ENCODE results near the gene PCA3. TPM values are rescaled to one million over a fixed set of nuclear protein-coding genes. Genes with fewer than 3 reads are reported as not detected.

Gene PCA3
- total and polyA plus RNA-seq, 4 donors = 0.05 to 0.09 (median 0.08) TPM; not detected in 1

DNA sequence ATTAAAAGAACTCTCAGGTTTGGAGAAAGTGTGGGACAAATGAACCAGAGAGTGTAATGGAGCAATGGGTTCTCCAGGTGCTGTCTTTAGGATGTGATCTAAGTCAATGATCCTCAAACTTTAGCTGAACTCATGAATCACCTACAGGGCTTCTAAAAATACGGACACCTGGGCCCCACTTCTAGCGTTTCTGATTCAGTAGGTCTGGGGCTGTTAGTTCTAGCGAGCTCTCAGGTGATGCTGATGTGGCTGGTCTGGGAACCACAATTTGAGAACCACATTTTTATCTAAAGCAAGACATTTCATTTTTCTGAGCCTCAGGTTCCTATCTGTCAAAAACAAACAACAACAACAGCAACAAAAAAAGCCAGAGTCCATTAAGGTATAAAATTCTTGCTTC, 35.1 kb upstream of the PCA3 start:
- TF ChIP-seq, protein P1, sequence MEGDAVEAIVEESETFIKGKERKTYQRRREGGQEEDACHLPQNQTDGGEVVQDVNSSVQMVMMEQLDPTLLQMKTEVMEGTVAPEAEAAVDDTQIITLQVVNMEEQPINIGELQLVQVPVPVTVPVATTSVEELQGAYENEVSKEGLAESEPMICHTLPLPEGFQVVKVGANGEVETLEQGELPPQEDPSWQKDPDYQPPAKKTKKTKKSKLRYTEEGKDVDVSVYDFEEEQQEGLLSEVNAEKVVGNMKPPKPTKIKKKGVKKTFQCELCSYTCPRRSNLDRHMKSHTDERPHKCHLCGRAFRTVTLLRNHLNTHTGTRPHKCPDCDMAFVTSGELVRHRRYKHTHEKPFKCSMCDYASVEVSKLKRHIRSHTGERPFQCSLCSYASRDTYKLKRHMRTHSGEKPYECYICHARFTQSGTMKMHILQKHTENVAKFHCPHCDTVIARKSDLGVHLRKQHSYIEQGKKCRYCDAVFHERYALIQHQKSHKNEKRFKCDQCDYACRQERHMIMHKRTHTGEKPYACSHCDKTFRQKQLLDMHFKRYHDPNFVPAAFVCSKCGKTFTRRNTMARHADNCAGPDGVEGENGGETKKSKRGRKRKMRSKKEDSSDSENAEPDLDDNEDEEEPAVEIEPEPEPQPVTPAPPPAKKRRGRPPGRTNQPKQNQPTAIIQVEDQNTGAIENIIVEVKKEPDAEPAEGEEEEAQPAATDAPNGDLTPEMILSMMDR (IDR thresholded peaks at IDR 0.05; ENCODE audit: control extremely low read depth, extremely low read depth) = no peak
- ATAC-seq (ENCODE audit: insufficient read depth, low FRiP score) (no peak), DNase-seq (no peak)
- no peak overlapping the region for H3K4me3 ChIP-seq
- H3K9me3 ChIP-seq (ENCODE audit: control insufficient read depth in 4 of 4, insufficient read depth in 3 of 4, low read length in 3 of 4) = no peaks in the 10 kb centered on the region
- H3K36me3 ChIP-seq (ENCODE audit: control insufficient read depth in 4 of 4, insufficient read depth in 4 of 4, low read length in 4 of 4) = no peaks in the 10 kb centered on the region
- H3K4me1 ChIP-seq (ENCODE audit: control insufficient read depth in 5 of 5, insufficient read depth in 5 of 5, low read length in 5 of 5) = peaks cover 0 to 7% (median 0%) of the 10 kb centered on the region in 5 donors
- no peak overlapping the region for H3K27ac ChIP-seq (ENCODE audit: low read depth in 1 of 2, low read length in 1 of 2)
- no peak overlapping the region for H3K9ac ChIP-seq (ENCODE audit: insufficient read depth in 1 of 2, low read length in 2 of 2)
- 85 to 87% methylated on average over 3 of the region's 3 CpGs for WGBS, 2 donors
- no peaks in the 10 kb centered on the region for H3K27me3 ChIP-seq (ENCODE audit: control insufficient read depth in 3 of 3, insufficient read depth in 3 of 3, low read length in 2 of 3)

DNA sequence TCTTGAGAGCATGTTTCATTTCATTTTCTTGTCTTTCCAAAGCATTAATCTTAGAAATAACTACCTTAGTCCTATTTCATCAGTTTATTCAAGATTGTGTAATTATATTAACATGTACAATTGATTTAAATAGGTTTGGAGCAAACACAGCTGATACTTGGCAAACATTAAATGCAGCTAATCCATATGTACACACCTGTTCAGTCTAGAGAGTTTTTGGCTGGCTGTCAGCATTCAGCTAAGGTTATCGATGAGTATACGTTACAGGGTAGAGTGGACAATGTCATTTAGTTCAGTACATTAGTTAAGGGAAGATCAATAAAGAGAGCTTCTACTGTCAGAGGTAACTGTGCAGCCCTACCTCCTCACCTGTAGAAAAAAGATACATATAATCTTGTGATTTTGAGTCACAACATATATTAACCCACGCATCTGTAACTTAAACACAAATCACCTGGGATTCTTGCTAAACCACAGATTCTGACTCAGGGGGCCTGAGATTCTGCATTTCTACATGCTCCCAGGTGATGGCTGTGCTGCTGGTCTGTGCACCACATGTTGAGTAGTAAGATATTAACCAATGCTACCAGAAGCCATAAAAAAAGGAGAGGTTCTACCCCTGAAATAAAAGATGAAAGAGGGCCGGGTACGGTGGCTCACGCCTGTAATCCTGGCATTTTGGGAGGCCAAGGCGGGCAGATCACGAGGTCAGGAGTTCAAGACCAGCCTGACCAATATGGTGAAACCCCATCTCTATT, 34.1 kb upstream of the PCA3 start:
- Histone ChIP-seq H3K9ac (ENCODE audit: insufficient read depth in 1 of 2, low read length in 2 of 2) (no peak overlapping the region), H3K9me3 (ENCODE audit: control insufficient read depth in 4 of 4, insufficient read depth in 3 of 4, low read length in 3 of 4) (no peaks in the 10 kb centered on the region), H3K27me3 (ENCODE audit: control insufficient read depth in 3 of 3, insufficient read depth in 3 of 3, low read length in 2 of 3) (no peaks in the 10 kb centered on the region), H3K36me3 (ENCODE audit: control insufficient read depth in 4 of 4, insufficient read depth in 4 of 4, low read length in 4 of 4) (no peaks in the 10 kb centered on the region), H3K4me1 (ENCODE audit: control insufficient read depth in 5 of 5, insufficient read depth in 5 of 5, low read length in 5 of 5) (peaks cover 0 to 2% (median 0%) of the 10 kb centered on the region in 5 donors), H3K27ac (ENCODE audit: low read depth in 1 of 2, low read length in 1 of 2) (no peak overlapping the region), H3K4me3 (no peak overlapping the region)
- WGBS, 2 donors = 91 to 95% methylated on average over 8 of the region's 8 CpGs
- ATAC-seq (ENCODE audit: insufficient read depth, low FRiP score) = no peak
- TF ChIP-seq, protein P1 (IDR thresholded peaks at IDR 0.05; ENCODE audit: control extremely low read depth, extremely low read depth) = no peak
- DNase-seq = no peak

DNA sequence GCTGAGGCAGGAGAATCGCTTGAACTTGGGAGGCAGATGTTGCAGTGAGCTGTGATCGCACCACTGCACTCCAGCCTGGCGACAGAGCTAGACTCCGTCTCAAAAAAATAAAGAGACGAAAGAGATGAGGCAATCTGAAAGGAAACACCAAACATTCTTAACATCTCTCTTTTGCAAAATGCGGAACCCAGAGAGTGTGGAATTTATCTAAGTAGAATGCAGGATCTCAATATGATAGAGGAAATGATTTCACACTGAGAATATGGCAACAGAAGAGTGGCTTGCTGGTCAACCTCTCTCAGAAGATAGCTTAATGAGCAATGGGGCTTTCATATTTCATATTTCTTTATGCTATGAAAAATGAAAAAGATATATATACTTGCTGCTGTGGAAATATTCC, 33.4 kb upstream of the PCA3 start:
- 67 to 84% methylated on average over 6 of the region's 6 CpGs for WGBS, 2 donors
- H3K27me3 ChIP-seq (ENCODE audit: control insufficient read depth in 3 of 3, insufficient read depth in 3 of 3, low read length in 2 of 3) = no peaks in the 10 kb centered on the region

More for the DNA sequence above, 33.4 kb upstream of the PCA3 start:
- no peak overlapping the region for H3K4me3 ChIP-seq
- no peak overlapping the region for H3K9ac ChIP-seq (ENCODE audit: insufficient read depth in 1 of 2, low read length in 2 of 2)
- H3K36me3 ChIP-seq (ENCODE audit: control insufficient read depth in 4 of 4, insufficient read depth in 4 of 4, low read length in 4 of 4) = no peaks in the 10 kb centered on the region
- no peaks in the 10 kb centered on the region for H3K4me1 ChIP-seq (ENCODE audit: control insufficient read depth in 5 of 5, insufficient read depth in 5 of 5, low read length in 5 of 5)
- no peaks in the 10 kb centered on the region for H3K9me3 ChIP-seq (ENCODE audit: control insufficient read depth in 4 of 4, insufficient read depth in 3 of 4, low read length in 3 of 4)
- TF ChIP-seq, protein P1 (IDR thresholded peaks at IDR 0.05; ENCODE audit: control extremely low read depth, extremely low read depth) = no peak
- H3K27ac ChIP-seq (ENCODE audit: low read depth in 1 of 2, low read length in 1 of 2) = no peak overlapping the region
- ATAC-seq (ENCODE audit: insufficient read depth, low FRiP score) (no peak), DNase-seq (no peak)
